Measurements from ENCODE around the gene AKAP9.

DNA sequence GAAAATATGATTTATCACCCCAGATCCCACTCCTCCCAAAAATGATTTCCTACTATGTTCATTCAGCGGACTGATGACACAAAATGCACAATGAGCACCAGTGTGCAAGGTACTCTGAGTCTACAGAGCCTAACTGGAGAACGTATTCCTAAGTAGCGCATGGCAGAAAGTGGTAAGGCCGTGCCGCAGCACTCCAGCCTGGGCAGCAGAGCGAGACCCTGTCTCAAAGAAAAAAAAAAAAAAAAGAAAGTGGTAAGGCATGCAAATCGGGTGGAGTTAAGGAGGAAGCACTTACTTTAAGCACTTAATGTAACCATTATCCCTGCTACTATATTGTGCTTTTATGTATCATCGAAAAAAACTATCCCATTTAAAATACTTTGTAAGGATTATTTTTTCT lies 168.2 kb downstream of the AKAP9 start:
- TF ChIP-seq POLR2A (IDR thresholded peaks at IDR 0.05; ENCODE audit: extremely low read depth, insufficient read length), result no peak
- TF ChIP-seq, protein P1, sequence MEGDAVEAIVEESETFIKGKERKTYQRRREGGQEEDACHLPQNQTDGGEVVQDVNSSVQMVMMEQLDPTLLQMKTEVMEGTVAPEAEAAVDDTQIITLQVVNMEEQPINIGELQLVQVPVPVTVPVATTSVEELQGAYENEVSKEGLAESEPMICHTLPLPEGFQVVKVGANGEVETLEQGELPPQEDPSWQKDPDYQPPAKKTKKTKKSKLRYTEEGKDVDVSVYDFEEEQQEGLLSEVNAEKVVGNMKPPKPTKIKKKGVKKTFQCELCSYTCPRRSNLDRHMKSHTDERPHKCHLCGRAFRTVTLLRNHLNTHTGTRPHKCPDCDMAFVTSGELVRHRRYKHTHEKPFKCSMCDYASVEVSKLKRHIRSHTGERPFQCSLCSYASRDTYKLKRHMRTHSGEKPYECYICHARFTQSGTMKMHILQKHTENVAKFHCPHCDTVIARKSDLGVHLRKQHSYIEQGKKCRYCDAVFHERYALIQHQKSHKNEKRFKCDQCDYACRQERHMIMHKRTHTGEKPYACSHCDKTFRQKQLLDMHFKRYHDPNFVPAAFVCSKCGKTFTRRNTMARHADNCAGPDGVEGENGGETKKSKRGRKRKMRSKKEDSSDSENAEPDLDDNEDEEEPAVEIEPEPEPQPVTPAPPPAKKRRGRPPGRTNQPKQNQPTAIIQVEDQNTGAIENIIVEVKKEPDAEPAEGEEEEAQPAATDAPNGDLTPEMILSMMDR (IDR thresholded peaks at IDR 0.05; ENCODE audit: low read depth, low read length), result no peak
- TF ChIP-seq, protein P2, sequence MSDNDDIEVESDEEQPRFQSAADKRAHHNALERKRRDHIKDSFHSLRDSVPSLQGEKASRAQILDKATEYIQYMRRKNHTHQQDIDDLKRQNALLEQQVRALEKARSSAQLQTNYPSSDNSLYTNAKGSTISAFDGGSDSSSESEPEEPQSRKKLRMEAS (IDR thresholded peaks at IDR 0.05; ENCODE audit: low read depth, low read length), result no peak
